HG03175 (cell line): ENCODE measurements around the gene SCAF4.

ENCODE experiments used
- ATAC-seq: cut with Tn5 transposase; IDR thresholded peaks from one replicate; pipeline ENCODE4 v1.9.1; 2021; ENCODE audit warnings: mild to moderate bottlenecking, moderate library complexity; ENCODE audit not compliant: unreplicated experiment

Gene SCAF4

GRCh38 chr21:31714741-31715365 is 17.1 kb downstream of the SCAF4 start:
- no peak for ATAC-seq

- no peak for ATAC-seq
Measured at GRCh38 chr21:31713973-31714740, 17.8 kb downstream of the SCAF4 start.

GRCh38 chr21:31713115-31713514 is 18.8 kb downstream of the SCAF4 start:
- no peak for ATAC-seq

- no peak for ATAC-seq
Measured at GRCh38 chr21:31711745-31712285, 20.1 kb downstream of the SCAF4 start.

GRCh38 chr21:31711326-31711725 is 20.6 kb downstream of the SCAF4 start:
- no peak for ATAC-seq

GRCh38 chr21:31710586-31710985 is 21.3 kb downstream of the SCAF4 start:
- no peak for ATAC-seq

- ATAC-seq = no peak
Measured at GRCh38 chr21:31708541-31708940, 23.4 kb downstream of the SCAF4 start.

- ATAC-seq = no peak
Measured at GRCh38 chr21:31707499-31707898, 24.4 kb downstream of the SCAF4 start.

- ATAC-seq = no peak
Measured at GRCh38 chr21:31706562-31706961, 25.4 kb downstream of the SCAF4 start.

- no peak for ATAC-seq
Measured at GRCh38 chr21:31700040-31700439, 31.9 kb downstream of the SCAF4 start.

GRCh38 chr21:31698461-31698860 is 33.5 kb downstream of the SCAF4 start:
- no peak for ATAC-seq

- no peak for ATAC-seq
Measured at GRCh38 chr21:31696424-31696823, 35.5 kb downstream of the SCAF4 start.

- ATAC-seq = no peak
Measured at GRCh38 chr21:31693222-31693621, 38.7 kb downstream of the SCAF4 start.

GRCh38 chr21:31688603-31689368 is 43.1 kb downstream of the SCAF4 start:
- ATAC-seq = no peak

- no peak for ATAC-seq
Measured at GRCh38 chr21:31687108-31687507, 44.8 kb downstream of the SCAF4 start.

GRCh38 chr21:31686272-31686915 is 45.5 kb downstream of the SCAF4 start:
- no peak for ATAC-seq

GRCh38 chr21:31684918-31685317 is 47.0 kb downstream of the SCAF4 start:
- ATAC-seq = no peak

GRCh38 chr21:31683029-31683428 is 48.9 kb downstream of the SCAF4 start:
- no peak for ATAC-seq

GRCh38 chr21:31682620-31683019 is 49.3 kb downstream of the SCAF4 start:
- ATAC-seq = no peak

- no peak for ATAC-seq
Measured at GRCh38 chr21:31678478-31678877, 53.4 kb downstream of the SCAF4 start.

- no peak for ATAC-seq
Measured at GRCh38 chr21:31677047-31677446, 54.9 kb downstream of the SCAF4 start.
